B cell (primary cell): ENCODE measurements around the gene PAM16. TPM values are rescaled to one million over a fixed set of nuclear protein-coding genes. Genes with fewer than 3 reads are reported as not detected.

Source experiments
- ATAC-seq: fragments of 200-7000 bp; cut with Tn5 transposase; one replicate; pipeline ENCODE4 v1.10.0; 2021; ENCODE audit warnings: low read depth, mild to moderate bottlenecking, moderate number of reproducible peaks, moderate library complexity
- CTCF ChIA-PET: fragments of 350-600 bp; sonication (Branson Sonifier 250); formaldehyde crosslinking; loops from one replicate; lab custom pipeline; 2021; ENCODE audit warnings: antibody characterized with exemption, inconsistent platforms; lab: Charles Lee
- POLR2A ChIA-PET: fragments of 350-600 bp; sonication (Branson Sonifier 250); formaldehyde crosslinking; loops from one replicate; lab custom pipeline; 2021; ENCODE audit warnings: antibody characterized with exemption; lab: Charles Lee
- DNase-seq: peaks from one replicate; pipeline ENCODE4 v3.0.0; 2013
- H2AFZ ChIP-seq: 2 replicates; pipeline ENCODE4 v1.6.1; 2012; ENCODE audit warnings: mild to moderate bottlenecking, low read depth, low read length; ENCODE audit not compliant: insufficient read depth, poor library complexity, severe bottlenecking
- H3K27ac ChIP-seq, 2 donors: 1 replicate in 1 of 2; 2 replicates in 1 of 2; pipeline ENCODE4 v1.5.1; 2012 to 2013; ENCODE audit warnings: low read length in 2 of 2, mild to moderate bottlenecking in 2 of 2, moderate library complexity in 1 of 2
- H3K27me3 ChIP-seq, 4 experiments: fragments of 200-600 bp in 1 of 4; sonication (generic) in 1 of 4; replicated peaks in 1 of 4; 1 replicate in 2 of 4; 2 replicates in 2 of 4; pipeline versions ENCODE4 v1.6.1 to v1.7.0; 2013 to 2016; ENCODE audit warnings: low read length in 3 of 4, mild to moderate bottlenecking in 2 of 4, mixed read lengths in 1 of 4, moderate library complexity in 1 of 4; ENCODE audit not compliant: insufficient read depth in 4 of 4, control insufficient read depth in 3 of 4; ENCODE audit errors: control extremely low read depth in 1 of 4
- H3K36me3 ChIP-seq, 2 experiments: replicated peaks in 1 of 2; 1 replicate in 1 of 2; 2 replicates in 1 of 2; pipeline versions ENCODE4 v1.6.1 to v1.7.1; 2013; ENCODE audit warnings: low read length in 1 of 2; ENCODE audit not compliant: insufficient read depth in 2 of 2, control insufficient read depth in 1 of 2; ENCODE audit errors: control extremely low read depth in 1 of 2, extremely low read depth in 1 of 2
- H3K4me1 ChIP-seq, 2 donors: fragments of 200-600 bp in 1 of 2; sonication (generic) in 1 of 2; 1 replicate in 1 of 2; 2 replicates in 1 of 2; pipeline versions ENCODE4 v1.5.1 to v1.6.1; 2013 to 2017; ENCODE audit warnings: low read length in 2 of 2; ENCODE audit not compliant: control insufficient read depth in 2 of 2, insufficient read depth in 2 of 2
- H3K4me2 ChIP-seq: replicated peaks from 2 replicates; pipeline ENCODE3; 2012; ENCODE audit warnings: mild to moderate bottlenecking, low read depth, low read length; ENCODE audit not compliant: poor library complexity, severe bottlenecking
- H3K4me3 ChIP-seq, 5 experiments: fragments of 200-600 bp in 1 of 5; sonication (generic) in 1 of 5; 1 replicate in 3 of 5; 2 replicates in 2 of 5; pipeline versions ENCODE4 v1.5.1 to v1.7.0; 2011 to 2016; ENCODE audit warnings: low read length in 4 of 5, mild to moderate bottlenecking in 4 of 5, low read depth in 2 of 5, control low read depth in 1 of 5, moderate library complexity in 1 of 5; ENCODE audit not compliant: insufficient read depth in 1 of 5; ENCODE audit errors: control extremely low read depth in 1 of 5, extremely low read depth in 1 of 5
- H3K79me2 ChIP-seq: fragments of 200-600 bp; sonication (generic); one replicate; pipeline ENCODE4 v1.6.0; 2016; ENCODE audit warnings: low read length; ENCODE audit not compliant: control insufficient read depth, insufficient read depth
- H3K9ac ChIP-seq: fragments of 200-600 bp; sonication (generic); 2 replicates; pipeline ENCODE4 v1.6.1; 2017; ENCODE audit warnings: mild to moderate bottlenecking, low read length, moderate library complexity
- H3K9me3 ChIP-seq, 3 donors: one replicate each; pipeline versions ENCODE4 v1.6.1 to v1.7.1; 2013; ENCODE audit warnings: low read length in 2 of 3; ENCODE audit not compliant: control insufficient read depth in 2 of 3, insufficient read depth in 1 of 3; ENCODE audit errors: control extremely low read depth in 1 of 3
- H4K20me1 ChIP-seq: 2 replicates; pipeline ENCODE4 v1.6.0; 2012; ENCODE audit warnings: mild to moderate bottlenecking, low read length; ENCODE audit not compliant: insufficient read depth, control insufficient read depth, poor library complexity, severe bottlenecking
- H3K27ac Mint-ChIP-seq: one replicate; pipeline ENCODE4 v1.8.0; 2021; ENCODE audit warnings: mixed read lengths
- H3K27me3 Mint-ChIP-seq: one replicate; pipeline ENCODE4 v1.8.0; 2021; ENCODE audit warnings: mixed read lengths
- H3K4me1 Mint-ChIP-seq: one replicate; pipeline ENCODE4 v1.8.0; 2021; ENCODE audit warnings: mixed read lengths
- H3K4me3 Mint-ChIP-seq: one replicate; pipeline ENCODE4 v1.8.0; 2021; ENCODE audit warnings: mixed read lengths
- H3K9me3 Mint-ChIP-seq: one replicate; pipeline ENCODE4 v1.8.0; 2022; ENCODE audit warnings: mixed read lengths; ENCODE audit not compliant: insufficient read depth
- CTCF ChIP-seq: fragments of 200-600 bp; IDR thresholded peaks from one replicate; pipeline ENCODE4 v1.8.0; 2022; ENCODE audit warnings: antibody characterized with exemption, mild to moderate bottlenecking
- EZH2 ChIP-seq: IDR thresholded peaks from 2 replicates; pipeline ENCODE4 v1.6.1; 2012; ENCODE audit warnings: borderline replicate concordance, low read depth, mild to moderate bottlenecking, moderate library complexity, low read length; ENCODE audit not compliant: insufficient read depth, poor library complexity, severe bottlenecking
- WGBS: methylation state at CpG from one replicate; pipeline ENCODE4 v1.1.5; 2013; ENCODE audit warnings: missing lambda C conversion rate; ENCODE audit not compliant: insufficient coverage; 5-methylcytosine and 5-hydroxymethylcytosine counted together
- intact Hi-C: fragments of 100-400 bp; cut with micrococcal nuclease; formaldehyde crosslinking; loops from one replicate; pipeline ENCODE4 v1.10.0; 2022
- polyA plus RNA-seq: library from polyadenylated mRNA; depleted of rRNA; stranded (reverse); fragments of >200 nt; gene quantifications from 2 replicates; pipeline ENCODE4 v1.2.3, GENCODE V29; 2012
- total RNA-seq, 2 donors: library from RNA; stranded (reverse); fragments of 120-200 nt in 1 of 2; gene quantifications; 1 replicate in 1 of 2; 2 replicates in 1 of 2; pipeline versions ENCODE4 v1.2.3 to v1.2.4, GENCODE V29; 2013 to 2022

Gene PAM16
- total and polyA plus RNA-seq, 2 donors (not counting 1 experiment from before 2014, with no cell fraction given): 57.3 to 64.1 TPM

- ChIA-PET POLR2A (interaction anchor here (2.5 kb wide), 1 partner anchor 36 kb away, joined by 11 read pairs; no protein-coding TSS in a partner anchor), CTCF (interaction anchor here (3.9 kb wide), 1 partner anchor 37 kb away, joined by 38 read pairs; no protein-coding TSS in a partner anchor)
- no peak overlapping the region for H3K4me3 ChIP-seq
- peaks cover 6 to 42% of the 10 kb centered on the region in 2 donors for H3K4me1 ChIP-seq
- 100% methylated on average over 11 of the region's 13 CpGs for WGBS
- Mint-ChIP-seq H3K27me3 (no peaks in the 10 kb centered on the region), H3K4me3 (no peak overlapping the region), H3K27ac (no peak overlapping the region), H3K9me3 (no peaks in the 10 kb centered on the region), H3K4me1 (peaks cover 26% of the 10 kb centered on the region)
- ATAC-seq (no peak), DNase-seq (no peak)
- H4K20me1 ChIP-seq: peaks cover 71% of the 10 kb centered on the region
- peak overlapping the region; percentile 55 for H3K4me2 ChIP-seq
- H3K79me2 ChIP-seq: peaks cover 5% of the 10 kb centered on the region
- no peak overlapping the region for H3K27ac ChIP-seq
- H3K36me3 ChIP-seq: peaks cover 4 to 55% of the 10 kb centered on the region in 2 experiments
- intact Hi-C loops: no loop called here
- TF ChIP-seq EZH2 (no peak), CTCF (no peak)
- H2AFZ ChIP-seq: no peak overlapping the region
- H3K27me3 ChIP-seq: no peaks in the 10 kb centered on the region
- no peaks in the 10 kb centered on the region for H3K9me3 ChIP-seq
- H3K9ac ChIP-seq: no peak overlapping the region
These were observed 14.9 kb upstream of the PAM16 start for GRCh38 chr16:4366016-4366415.

- POLR2A ChIA-PET: interaction anchor here (1.1 to 2.5 kb wide), 2 partner anchors 37 to 140 kb away, joined by 3 to 11 read pairs; no protein-coding TSS in a partner anchor
- H3K9me3 Mint-ChIP-seq: no peaks in the 10 kb centered on the region
- ATAC-seq (no peak), DNase-seq (no peak)
- H3K79me2 ChIP-seq: peaks cover 4% of the 10 kb centered on the region
- H3K4me3 Mint-ChIP-seq: no peak overlapping the region
- TF ChIP-seq CTCF (no peak), EZH2 (no peak)
- no peak overlapping the region for H3K27ac Mint-ChIP-seq
- no peaks in the 10 kb centered on the region for H3K27me3 Mint-ChIP-seq
- peaks cover 26% of the 10 kb centered on the region for H3K4me1 Mint-ChIP-seq
- CTCF ChIA-PET: interaction anchor here (0.6 to 3.9 kb wide), 6 partner anchors 8 to 71 kb away, joined by 3 to 38 read pairs (median 6); no protein-coding TSS in a partner anchor
- no peaks in the 10 kb centered on the region for H3K27me3 ChIP-seq
- peaks cover 6 to 42% of the 10 kb centered on the region in 2 donors for H3K4me1 ChIP-seq
- H2AFZ ChIP-seq: no peak overlapping the region
- peak overlapping the region; percentile 55 for H3K4me2 ChIP-seq
- no peaks in the 10 kb centered on the region for H3K9me3 ChIP-seq
- no peak overlapping the region for H3K9ac ChIP-seq
- no peak overlapping the region for H3K27ac ChIP-seq
- intact Hi-C loops: loop anchor here (1.0 to 2.0 kb wide), 2 partner anchors 15 to 140 kb away; partner anchors contain the start of gene PAM16
- peaks cover 71% of the 10 kb centered on the region for H4K20me1 ChIP-seq
- no peak overlapping the region for H3K4me3 ChIP-seq
- peaks cover 4 to 58% of the 10 kb centered on the region in 2 experiments for H3K36me3 ChIP-seq
- WGBS: 96% methylated on average over 11 of the region's 12 CpGs
These were observed 14.5 kb upstream of the PAM16 start for GRCh38 chr16:4365615-4366014.
